ENCODE data around the gene SQOR.

DNA sequence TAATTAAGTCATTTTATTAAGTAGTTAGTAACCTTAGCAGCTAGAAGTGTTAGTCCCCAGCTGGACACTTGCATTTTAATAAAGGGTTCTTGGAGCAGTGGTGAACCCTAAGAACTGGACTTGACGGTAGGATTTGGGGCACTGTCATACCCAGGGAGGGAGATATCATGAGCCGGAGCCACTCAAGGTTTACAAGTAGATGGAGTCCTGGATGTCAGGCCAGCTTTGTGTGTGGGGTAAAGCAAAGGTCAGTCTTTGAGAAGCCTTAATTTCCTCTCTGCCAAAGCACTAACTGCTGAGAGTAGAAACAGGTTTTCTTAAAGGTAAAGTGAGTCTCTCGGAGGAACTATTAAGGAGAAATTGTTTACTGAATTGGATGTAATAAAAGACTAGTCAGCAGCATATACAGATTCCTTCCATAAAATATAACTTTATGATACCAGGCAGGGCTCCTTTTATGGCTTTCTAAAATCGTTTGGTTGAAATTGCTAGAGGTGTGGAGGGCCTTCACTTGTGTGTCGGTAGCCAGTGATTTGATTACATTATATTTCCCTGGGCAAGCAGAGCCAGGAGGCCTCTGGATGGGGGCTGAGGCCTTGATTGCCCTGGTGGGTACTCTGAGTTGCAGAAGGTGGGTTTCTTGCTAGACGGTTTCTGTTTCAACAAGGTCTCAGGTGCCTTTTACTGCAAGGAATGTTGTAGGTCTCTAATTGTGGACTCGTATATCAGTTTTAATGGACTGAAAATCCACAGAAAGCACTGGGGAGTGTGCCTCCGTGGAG, 23.1 kb downstream of the SQOR start:
- no peak for TF ChIP-seq POLR2AphosphoS5 (IDR thresholded peaks at IDR 0.05)
- TF ChIP-seq, protein P1, sequence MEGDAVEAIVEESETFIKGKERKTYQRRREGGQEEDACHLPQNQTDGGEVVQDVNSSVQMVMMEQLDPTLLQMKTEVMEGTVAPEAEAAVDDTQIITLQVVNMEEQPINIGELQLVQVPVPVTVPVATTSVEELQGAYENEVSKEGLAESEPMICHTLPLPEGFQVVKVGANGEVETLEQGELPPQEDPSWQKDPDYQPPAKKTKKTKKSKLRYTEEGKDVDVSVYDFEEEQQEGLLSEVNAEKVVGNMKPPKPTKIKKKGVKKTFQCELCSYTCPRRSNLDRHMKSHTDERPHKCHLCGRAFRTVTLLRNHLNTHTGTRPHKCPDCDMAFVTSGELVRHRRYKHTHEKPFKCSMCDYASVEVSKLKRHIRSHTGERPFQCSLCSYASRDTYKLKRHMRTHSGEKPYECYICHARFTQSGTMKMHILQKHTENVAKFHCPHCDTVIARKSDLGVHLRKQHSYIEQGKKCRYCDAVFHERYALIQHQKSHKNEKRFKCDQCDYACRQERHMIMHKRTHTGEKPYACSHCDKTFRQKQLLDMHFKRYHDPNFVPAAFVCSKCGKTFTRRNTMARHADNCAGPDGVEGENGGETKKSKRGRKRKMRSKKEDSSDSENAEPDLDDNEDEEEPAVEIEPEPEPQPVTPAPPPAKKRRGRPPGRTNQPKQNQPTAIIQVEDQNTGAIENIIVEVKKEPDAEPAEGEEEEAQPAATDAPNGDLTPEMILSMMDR (IDR thresholded peaks at IDR 0.05 in 8 of 11, conservative IDR thresholded peaks at IDR 0.05 in 3 of 11) = no peak

Measured in spleen (tissue), 7 donors.